Pons (tissue), 1 donor: ENCODE data around the gene MCTP2.

Experiments used
- DNase-seq: peaks from one replicate; pipeline ENCODE4 v3.0.0-alpha.2; 2016; ENCODE audit warnings: low spot score

Gene MCTP2

GRCh38 chr15:94265009-94265408, 33.6 kb downstream of the MCTP2 start:
- no peak for DNase-seq

- DNase-seq = no peak
Observed at GRCh38 chr15:94265982-94266381, 34.6 kb downstream of the MCTP2 start.

GRCh38 chr15:94266789-94267188, 35.4 kb downstream of the MCTP2 start:
- DNase-seq = no peak

GRCh38 chr15:94269954-94270353, 38.6 kb downstream of the MCTP2 start:
- no peak for DNase-seq

GRCh38 chr15:94270570-94270969, 39.2 kb downstream of the MCTP2 start:
- DNase-seq = no peak

GRCh38 chr15:94272251-94272898, 41.0 kb downstream of the MCTP2 start:
- DNase-seq = no peak

- no peak for DNase-seq
Observed at GRCh38 chr15:94273826-94274225, 42.5 kb downstream of the MCTP2 start.

GRCh38 chr15:94274745-94275144, 43.4 kb downstream of the MCTP2 start:
- no peak for DNase-seq

GRCh38 chr15:94277485-94277884, 46.1 kb downstream of the MCTP2 start:
- DNase-seq = no peak

GRCh38 chr15:94279736-94280135, 48.4 kb downstream of the MCTP2 start:
- no peak for DNase-seq

- DNase-seq = no peak
Observed at GRCh38 chr15:94280301-94280700, 48.9 kb downstream of the MCTP2 start.

GRCh38 chr15:94282269-94283250, 51.2 kb downstream of the MCTP2 start:
- no peak for DNase-seq

- DNase-seq = no peak
Observed at GRCh38 chr15:94286583-94286982, 55.2 kb downstream of the MCTP2 start.

- DNase-seq = no peak
Observed at GRCh38 chr15:94287794-94288246, 56.5 kb downstream of the MCTP2 start.

GRCh38 chr15:94290730-94291129, 59.4 kb downstream of the MCTP2 start:
- DNase-seq = no peak

- DNase-seq = no peak
Observed at GRCh38 chr15:94293411-94294402, 62.3 kb downstream of the MCTP2 start.

- no peak for DNase-seq
Observed at GRCh38 chr15:94294556-94294955, 63.2 kb downstream of the MCTP2 start.

- DNase-seq = no peak
Observed at GRCh38 chr15:94295275-94295674, 63.9 kb downstream of the MCTP2 start.

GRCh38 chr15:94296717-94297116, 65.4 kb downstream of the MCTP2 start:
- no peak for DNase-seq

GRCh38 chr15:94297558-94297957, 66.2 kb downstream of the MCTP2 start:
- DNase-seq = no peak

GRCh38 chr15:94298364-94298763, 67.0 kb downstream of the MCTP2 start:
- no peak for DNase-seq

GRCh38 chr15:94300612-94301011, 69.3 kb downstream of the MCTP2 start:
- no peak for DNase-seq
